ENCODE measurements around the gene KIRREL3. TPM values are rescaled to one million over a fixed set of nuclear protein-coding genes. Genes with fewer than 3 reads are reported as not detected.
A peak's percentile ranks its signal among the peaks of the same experiment; 100 is the strongest.

Gene KIRREL3
- total RNA-seq, 1 donor, result 0.45 TPM

- no peak overlapping the region for H3K4me3 ChIP-seq (ENCODE audit: low read depth, low read length)
- peak; percentile 27 for DNase-seq (ENCODE audit: low read depth)
- no peak for TF ChIP-seq CTCF (IDR thresholded peaks at IDR 0.05; ENCODE audit: insufficient read depth, low read length)
Observed at GRCh38 chr11:126484266-126484665, 516.3 kb downstream of the KIRREL3 start.

- H3K4me3 ChIP-seq (ENCODE audit: low read depth, low read length), result no peak overlapping the region
- DNase-seq (ENCODE audit: low read depth), result no peak
- no peak for TF ChIP-seq CTCF (IDR thresholded peaks at IDR 0.05; ENCODE audit: insufficient read depth, low read length)
Observed at GRCh38 chr11:126483621-126484195, 516.9 kb downstream of the KIRREL3 start.

- no peak overlapping the region for H3K4me3 ChIP-seq (ENCODE audit: low read depth, low read length)
- no peak for TF ChIP-seq CTCF (IDR thresholded peaks at IDR 0.05; ENCODE audit: insufficient read depth, low read length)
- no peak for DNase-seq (ENCODE audit: low read depth)
Observed at GRCh38 chr11:126482586-126483108, 517.9 kb downstream of the KIRREL3 start.

- TF ChIP-seq CTCF (IDR thresholded peaks at IDR 0.05; ENCODE audit: insufficient read depth, low read length), result no peak
- no peak for DNase-seq (ENCODE audit: low read depth)
- H3K4me3 ChIP-seq (ENCODE audit: low read depth, low read length), result no peak overlapping the region
Observed at GRCh38 chr11:126481303-126481680, 519.3 kb downstream of the KIRREL3 start.

- peak; percentile 93 for DNase-seq (ENCODE audit: low read depth)
- H3K4me3 ChIP-seq (ENCODE audit: low read depth, low read length), result peak overlapping the region; percentile 10
- TF ChIP-seq CTCF (IDR thresholded peaks at IDR 0.05; ENCODE audit: insufficient read depth, low read length), result peak; percentile 95
Observed at GRCh38 chr11:126480410-126481302, 519.9 kb downstream of the KIRREL3 start.

GRCh38 chr11:126480015-126480409, 520.6 kb downstream of the KIRREL3 start:
- DNase-seq (ENCODE audit: low read depth), result no peak
- TF ChIP-seq CTCF (IDR thresholded peaks at IDR 0.05; ENCODE audit: insufficient read depth, low read length), result no peak
- no peak overlapping the region for H3K4me3 ChIP-seq (ENCODE audit: low read depth, low read length)
